K562 (cell line): ENCODE results near the gene BAG1. TPM values are rescaled to one million over a fixed set of nuclear protein-coding genes. Genes with fewer than 3 reads are reported as not detected.
A peak's percentile ranks its signal among the peaks of the same experiment; 100 is the strongest.

Source experiments
- CBFA2T2 ChIP-seq: fragments of 450-650 bp; conservative IDR thresholded peaks from 2 replicates; pipeline ENCODE4 v1.6.1; 2017; ENCODE audit warnings: mild to moderate bottlenecking
- CBX2 ChIP-seq: fragments of 200-600 bp; sonication (generic); IDR thresholded peaks from one replicate; pipeline ENCODE4 v1.6.1; 2012; ENCODE audit warnings: mild to moderate bottlenecking, low read length, inconsistent platforms; ENCODE audit not compliant: insufficient read depth, poor library complexity, severe bottlenecking
- DPF2 ChIP-seq: fragments of 450-650 bp; IDR thresholded peaks from 2 replicates; pipeline ENCODE4 v1.6.1; 2016
- ERF ChIP-seq: fragments of 450-650 bp; formaldehyde crosslinking; IDR thresholded peaks from 2 replicates; pipeline ENCODE4 v1.4.0; 2020; ENCODE audit warnings: mild to moderate bottlenecking, mixed read lengths
- FOXA3 ChIP-seq, 2 experiments: fragments of 450-650 bp in 1 of 2; sonication (generic) in 1 of 2; formaldehyde crosslinking; IDR thresholded peaks in 1 of 2; conservative IDR thresholded peaks in 1 of 2; 2 replicates each; pipeline versions ENCODE4 v1.4.0 to v1.8.0; 2020 to 2022; ENCODE audit warnings: mild to moderate bottlenecking in 2 of 2, missing genetic modification reagents in 1 of 2
- KDM1A ChIP-seq, 2 experiments: fragments of 450-650 bp; IDR thresholded peaks; 2 replicates each; pipeline ENCODE4 v1.6.1; 2016; ENCODE audit warnings: mild to moderate bottlenecking in 2 of 2
- KDM5B ChIP-seq: fragments of 200-600 bp; sonication (generic); IDR thresholded peaks from 2 replicates; pipeline ENCODE4 v1.6.1; 2012; ENCODE audit warnings: low read depth, mild to moderate bottlenecking, moderate library complexity, low read length, control low read depth, inconsistent platforms; ENCODE audit not compliant: insufficient replicate concordance
- MYNN ChIP-seq, 2 experiments: sonication (generic); formaldehyde crosslinking in 1 of 2; IDR thresholded peaks; 2 replicates each; pipeline versions ENCODE4 v1.5.0 to v1.6.1; 2016 to 2020; ENCODE audit warnings: antibody characterized with exemption in 1 of 2, missing genetic modification reagents in 1 of 2
- NR2F6 ChIP-seq: fragments of 450-650 bp; formaldehyde crosslinking; IDR thresholded peaks from 2 replicates; pipeline ENCODE4 v1.4.0; 2020; ENCODE audit warnings: mild to moderate bottlenecking
- SMARCA4 ChIP-seq: fragments of 450-650 bp; IDR thresholded peaks from 2 replicates; pipeline ENCODE4 v1.6.1; 2016
- SMARCB1 ChIP-seq: IDR thresholded peaks from 2 replicates; pipeline ENCODE4 v1.6.1; 2011; ENCODE audit warnings: improper control_type of control experiment, low read depth; ENCODE audit not compliant: insufficient read length
- ZBTB2 ChIP-seq: fragments of 450-650 bp; IDR thresholded peaks from 2 replicates; pipeline ENCODE4 v1.6.1; 2016; ENCODE audit warnings: antibody characterized with exemption
- ZBTB9 ChIP-seq: fragments of 450-650 bp; formaldehyde crosslinking; IDR thresholded peaks from 2 replicates; pipeline ENCODE4 v1.4.0; 2020; ENCODE audit warnings: mild to moderate bottlenecking, moderate library complexity
- ZKSCAN1 ChIP-seq: fragments of 150-350 bp; IDR thresholded peaks from 2 replicates; pipeline ENCODE4 v1.6.1; 2016; ENCODE audit warnings: low read depth, low read length
- ZNF133 ChIP-seq: fragments of 250-450 bp; sonication (Bioruptor Pico); IDR thresholded peaks from 2 replicates; pipeline ENCODE4 v1.4.0; 2020; ENCODE audit warnings: mild to moderate bottlenecking
- ZNF280A ChIP-seq: fragments of 450-650 bp; IDR thresholded peaks from 2 replicates; pipeline ENCODE4 v1.6.1; 2018; ENCODE audit warnings: mild to moderate bottlenecking, low read depth; ENCODE audit not compliant: partially characterized antibody
- ZNF384 ChIP-seq: IDR thresholded peaks from 2 replicates; pipeline ENCODE4 v1.6.1; 2012; ENCODE audit warnings: low read depth, low read length, improper control_type of control experiment
- polyA plus RNA-seq, 8 experiments: library from polyadenylated mRNA; depleted of rRNA in 4 of 8; stranded (reverse) in 5 of 8; unstranded in 3 of 8; fragments of >200 nt; fragmentation: Nextera tagmentation in 2 of 8; fragmentation: Illumina TruSeq in 1 of 8; extraction: Ambion mirVana in 2 of 8; extraction: Trizol in 1 of 8; gene quantifications; 2 replicates each; pipeline versions ENCODE4 v1.2.1 to v1.2.3, GENCODE V29; 2011 to 2014; ENCODE audit warnings: inconsistent platforms in 1 of 8, missing spikeins in 1 of 8
- total RNA-seq, 7 experiments: library from RNA; depleted of rRNA in 6 of 7; stranded (reverse); fragments of >200 nt in 6 of 7; fragmentation: Illumina TruSeq in 2 of 7; extraction: Trizol in 2 of 7; gene quantifications; 2 replicates each; pipeline versions ENCODE4 v1.2.1 to v1.2.3, GENCODE V29; 2011 to 2021; ENCODE audit warnings: low replicate concordance in 1 of 7
- TF ChIP-seq, protein P1 (sequence below): sonication (generic); formaldehyde crosslinking; IDR thresholded peaks from 2 replicates; pipeline ENCODE4 v1.9.0; 2022; ENCODE audit warnings: mild to moderate bottlenecking, missing genetic modification reagents
- TF ChIP-seq, protein P2 (sequence below): IDR thresholded peaks from 3 replicates; pipeline ENCODE4 v1.6.1; 2011; ENCODE audit warnings: borderline replicate concordance, mild to moderate bottlenecking, moderate library complexity; ENCODE audit not compliant: insufficient read length; ENCODE audit errors: extremely low read depth
- TF ChIP-seq, protein P3 (sequence below): fragments of 450-650 bp; IDR thresholded peaks from one replicate; pipeline ENCODE4 v1.6.1; 2018; ENCODE audit warnings: mild to moderate bottlenecking, moderate library complexity; ENCODE audit not compliant: partially characterized antibody

BAG1 gene
- total and polyA plus RNA-seq, 9 of the 15 experiments (the other 6 are each of a cell fraction or from before 2014, with no cell fraction given) = 9.7 to 106 (median 56.9) TPM

- TF ChIP-seq KDM5B (no peak), CBFA2T2 (peak; percentile 94), SMARCA4 (peak; percentile 94), FOXA3 (CRISPR knock-in tag; conservative IDR thresholded peaks at IDR 0.05 in 1 of 2, IDR thresholded peaks at IDR 0.05 in 1 of 2) (no peak), ZBTB2 (peak; percentile 73; the same call in 1 of the 2 replicates), SMARCB1 (no peak), ERF (CRISPR knock-in tag) (0 out of 2 replicates have a peak, but pooled peaks have one; percentile 28), ZNF133 (CRISPR knock-in tag) (no peak), ZKSCAN1 (no peak), CBX2 (no peak), MYNN (IDR thresholded peaks at IDR 0.05) (peak; percentile 38; the same call in 1 of the 2 replicates), MYNN (CRISPR knock-in tag; IDR thresholded peaks at IDR 0.05) (no peak), NR2F6 (CRISPR knock-in tag) (no peak), KDM1A (IDR thresholded peaks at IDR 0.05) (peak; percentile 89 to 91), ZNF280A (no peak), DPF2 (peak; percentile 96), ZBTB9 (CRISPR knock-in tag) (no peak), ZNF384 (no peak)
- TF ChIP-seq, protein P1, sequence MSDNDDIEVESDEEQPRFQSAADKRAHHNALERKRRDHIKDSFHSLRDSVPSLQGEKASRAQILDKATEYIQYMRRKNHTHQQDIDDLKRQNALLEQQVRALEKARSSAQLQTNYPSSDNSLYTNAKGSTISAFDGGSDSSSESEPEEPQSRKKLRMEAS (CRISPR knock-in tag) = no peak
- TF ChIP-seq, protein P2, sequence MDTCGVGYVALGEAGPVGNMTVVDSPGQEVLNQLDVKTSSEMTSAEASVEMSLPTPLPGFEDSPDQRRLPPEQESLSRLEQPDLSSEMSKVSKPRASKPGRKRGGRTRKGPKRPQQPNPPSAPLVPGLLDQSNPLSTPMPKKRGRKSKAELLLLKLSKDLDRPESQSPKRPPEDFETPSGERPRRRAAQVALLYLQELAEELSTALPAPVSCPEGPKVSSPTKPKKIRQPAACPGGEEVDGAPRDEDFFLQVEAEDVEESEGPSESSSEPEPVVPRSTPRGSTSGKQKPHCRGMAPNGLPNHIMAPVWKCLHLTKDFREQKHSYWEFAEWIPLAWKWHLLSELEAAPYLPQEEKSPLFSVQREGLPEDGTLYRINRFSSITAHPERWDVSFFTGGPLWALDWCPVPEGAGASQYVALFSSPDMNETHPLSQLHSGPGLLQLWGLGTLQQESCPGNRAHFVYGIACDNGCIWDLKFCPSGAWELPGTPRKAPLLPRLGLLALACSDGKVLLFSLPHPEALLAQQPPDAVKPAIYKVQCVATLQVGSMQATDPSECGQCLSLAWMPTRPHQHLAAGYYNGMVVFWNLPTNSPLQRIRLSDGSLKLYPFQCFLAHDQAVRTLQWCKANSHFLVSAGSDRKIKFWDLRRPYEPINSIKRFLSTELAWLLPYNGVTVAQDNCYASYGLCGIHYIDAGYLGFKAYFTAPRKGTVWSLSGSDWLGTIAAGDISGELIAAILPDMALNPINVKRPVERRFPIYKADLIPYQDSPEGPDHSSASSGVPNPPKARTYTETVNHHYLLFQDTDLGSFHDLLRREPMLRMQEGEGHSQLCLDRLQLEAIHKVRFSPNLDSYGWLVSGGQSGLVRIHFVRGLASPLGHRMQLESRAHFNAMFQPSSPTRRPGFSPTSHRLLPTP = no peak
- TF ChIP-seq, protein P3, sequence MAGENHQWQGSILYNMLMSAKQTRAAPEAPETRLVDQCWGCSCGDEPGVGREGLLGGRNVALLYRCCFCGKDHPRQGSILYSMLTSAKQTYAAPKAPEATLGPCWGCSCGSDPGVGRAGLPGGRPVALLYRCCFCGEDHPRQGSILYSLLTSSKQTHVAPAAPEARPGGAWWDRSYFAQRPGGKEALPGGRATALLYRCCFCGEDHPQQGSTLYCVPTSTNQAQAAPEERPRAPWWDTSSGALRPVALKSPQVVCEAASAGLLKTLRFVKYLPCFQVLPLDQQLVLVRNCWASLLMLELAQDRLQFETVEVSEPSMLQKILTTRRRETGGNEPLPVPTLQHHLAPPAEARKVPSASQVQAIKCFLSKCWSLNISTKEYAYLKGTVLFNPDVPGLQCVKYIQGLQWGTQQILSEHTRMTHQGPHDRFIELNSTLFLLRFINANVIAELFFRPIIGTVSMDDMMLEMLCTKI = no peak
These were observed 24.6 kb downstream of the BAG1 start, which contains the start of gene SPINK4 (continued) for GRCh38 chr9:33239921-33240320.
